EL (cell line): ENCODE measurements around the gene NAA15.
A peak's percentile ranks its signal among the peaks of the same experiment; 100 is the strongest.
"Not testable (repeated sequence)": the region's sequence is repeated elsewhere in the genome, so short reads cannot be mapped to it uniquely, and the experiment has no call there.

Source experiments
- DNase-seq: peaks from one replicate; pipeline ENCODE4 v3.0.0-alpha.2; 2016

The NAA15 gene

DNA sequence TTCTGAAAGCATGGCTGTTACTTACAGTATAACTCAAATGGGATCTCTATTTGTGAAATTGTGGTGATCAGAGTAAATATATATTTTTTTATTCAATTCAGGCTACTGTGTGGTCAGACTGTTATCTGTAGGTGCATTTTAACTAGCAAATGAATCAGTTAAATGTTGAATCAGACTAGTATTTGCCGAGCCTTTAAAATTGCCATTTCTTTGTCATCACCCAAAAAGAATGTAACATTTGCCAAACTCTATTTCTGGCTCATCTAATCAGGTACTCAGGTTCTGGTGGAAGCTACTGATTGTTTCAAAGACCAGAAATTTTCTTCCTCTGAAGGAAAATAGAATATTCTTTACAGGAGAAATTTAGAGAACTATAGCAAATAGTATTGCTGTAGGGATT, 1.8 kb upstream of the NAA15 start:
- peak; percentile 34 for DNase-seq

GRCh38 chr4:139300431-139301112, 733 bp upstream of the NAA15 start:
- peak; percentile 70 for DNase-seq

- DNase-seq: peak; percentile 61
Observed at GRCh38 chr4:139301821-139302611, 711 bp downstream of the NAA15 start, which contains the start of gene NDUFC1. Gene NDUFC1 (minus strand): TSS chr4:139302477. CDS start chr4:139295798, 6,679 bp downstream.

- no peak for DNase-seq
Observed at GRCh38 chr4:139304920-139305319, 3.6 kb downstream of the NAA15 start.

- no peak for DNase-seq
Observed at GRCh38 chr4:139311909-139312308, 10.6 kb downstream of the NAA15 start.

DNA sequence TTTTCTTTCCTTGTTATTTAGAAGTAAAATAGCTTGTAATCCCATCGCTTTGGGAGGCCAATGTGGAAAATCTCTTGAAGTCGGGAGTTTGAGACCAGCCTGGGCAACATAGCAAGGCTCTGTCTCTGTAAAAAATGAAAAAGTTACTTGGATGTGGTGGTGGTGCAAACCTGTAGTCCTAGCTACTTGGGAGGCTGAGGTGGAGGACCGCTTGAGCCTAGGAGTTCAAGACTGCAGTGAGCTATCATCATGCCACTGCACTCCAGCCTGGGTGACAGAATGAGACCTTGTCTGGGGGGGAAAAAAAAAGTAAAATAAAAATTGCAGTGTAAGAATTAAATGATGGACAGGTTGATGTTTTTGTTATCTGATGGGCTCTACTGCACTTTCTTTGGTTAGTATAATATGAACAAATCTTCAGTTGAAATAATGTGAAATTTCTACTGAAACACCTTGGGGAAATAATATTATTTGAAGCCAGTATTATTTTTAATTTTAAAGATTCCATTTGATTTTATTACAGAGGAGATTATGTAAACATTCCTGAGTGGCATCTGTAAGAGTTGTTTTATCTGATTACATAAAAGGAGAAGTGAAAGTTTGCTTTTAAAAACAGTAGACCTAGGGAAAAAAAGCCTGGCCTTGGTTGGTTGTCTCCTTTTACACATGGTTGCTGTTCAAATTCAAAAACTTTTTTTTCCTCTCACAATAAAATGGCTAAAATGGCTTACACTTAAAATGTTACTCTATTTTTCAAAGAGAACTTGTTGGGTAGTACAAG, 11.4 kb downstream of the NAA15 start:
- DNase-seq: no peak

GRCh38 chr4:139313414-139313813, 12.1 kb downstream of the NAA15 start:
- not testable (repeated sequence) for DNase-seq

DNA sequence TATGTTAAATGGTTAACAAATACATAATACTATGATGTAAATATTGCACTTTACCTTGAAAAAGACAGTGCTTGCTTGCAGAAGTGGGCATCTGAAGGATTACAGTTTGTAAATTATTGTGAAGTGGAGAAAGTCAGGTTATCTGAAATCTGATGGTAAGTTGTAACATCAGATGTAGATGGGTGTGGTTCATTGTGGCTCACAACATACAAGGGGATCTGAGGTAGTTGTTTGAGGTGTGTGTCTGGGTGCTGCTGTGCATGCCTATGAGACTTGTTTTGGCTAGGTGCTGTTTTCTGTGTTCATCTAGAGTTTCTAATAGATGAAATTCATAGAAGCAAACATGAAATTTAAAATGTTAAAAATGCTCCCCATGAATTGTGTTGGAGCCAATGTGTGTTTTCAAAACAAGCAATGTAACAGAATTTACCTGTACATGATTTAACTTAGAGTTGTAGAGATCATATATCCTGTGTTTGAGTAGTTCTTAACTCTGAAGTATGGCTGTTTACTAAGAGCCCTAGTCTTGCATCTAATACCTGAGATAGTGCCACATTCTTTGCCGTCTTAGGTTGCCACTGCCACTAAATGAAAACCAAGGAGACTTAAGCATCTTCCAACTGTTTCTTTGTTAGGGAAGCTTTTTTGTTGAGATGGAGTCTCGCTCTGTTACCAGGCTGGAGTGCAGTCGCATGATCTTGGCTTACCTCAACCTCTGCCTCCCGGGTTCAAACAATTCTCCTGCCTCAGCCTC, 12.9 kb downstream of the NAA15 start:
- DNase-seq: no peak

GRCh38 chr4:139315221-139315675, 13.9 kb downstream of the NAA15 start:
- no peak for DNase-seq

DNA sequence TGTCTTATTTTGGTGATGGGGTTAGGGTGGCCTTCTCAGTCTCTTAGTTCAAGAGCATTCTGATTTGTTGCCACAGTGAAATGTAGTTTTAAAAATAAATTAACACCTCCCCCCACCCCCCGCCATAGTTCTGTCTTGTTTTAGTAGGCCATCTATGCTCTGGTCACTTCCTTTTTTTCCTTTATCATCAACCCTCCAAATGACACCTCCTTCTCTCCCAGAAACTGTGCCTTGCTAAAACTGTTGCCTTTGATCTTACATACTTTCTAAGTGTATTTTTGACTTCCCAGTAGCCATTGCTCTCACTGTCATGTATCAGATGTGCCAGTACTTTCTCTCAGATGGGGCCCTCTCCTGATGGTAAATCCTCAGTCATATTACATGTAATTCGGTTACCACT, 15.4 kb downstream of the NAA15 start:
- no peak for DNase-seq

GRCh38 chr4:139317635-139318034, 16.3 kb downstream of the NAA15 start:
- DNase-seq: no peak

- no peak for DNase-seq
Observed at GRCh38 chr4:139319571-139319970, 18.3 kb downstream of the NAA15 start.

GRCh38 chr4:139322070-139322469, 20.8 kb downstream of the NAA15 start:
- DNase-seq: not testable (repeated sequence)

DNA sequence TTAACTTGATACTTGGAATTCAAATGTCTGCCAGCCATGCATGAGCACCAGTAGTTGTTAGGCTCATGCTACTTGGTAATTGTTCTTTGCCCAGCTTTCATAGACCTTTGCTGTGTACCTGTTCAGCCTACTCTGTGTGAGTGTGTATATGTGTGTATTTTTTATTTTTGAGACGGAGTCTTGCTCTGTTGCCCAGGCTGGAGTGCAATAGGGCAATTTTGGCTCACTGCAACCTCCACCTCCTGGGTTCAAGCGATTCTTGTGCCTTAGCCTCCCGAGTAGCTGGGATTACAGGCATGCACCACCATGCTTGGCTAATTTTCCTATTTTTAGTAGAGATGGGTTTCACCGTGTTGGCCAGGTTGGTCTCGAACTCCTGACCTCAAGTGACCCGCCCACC, 21.2 kb downstream of the NAA15 start:
- DNase-seq: not testable (repeated sequence)

DNA sequence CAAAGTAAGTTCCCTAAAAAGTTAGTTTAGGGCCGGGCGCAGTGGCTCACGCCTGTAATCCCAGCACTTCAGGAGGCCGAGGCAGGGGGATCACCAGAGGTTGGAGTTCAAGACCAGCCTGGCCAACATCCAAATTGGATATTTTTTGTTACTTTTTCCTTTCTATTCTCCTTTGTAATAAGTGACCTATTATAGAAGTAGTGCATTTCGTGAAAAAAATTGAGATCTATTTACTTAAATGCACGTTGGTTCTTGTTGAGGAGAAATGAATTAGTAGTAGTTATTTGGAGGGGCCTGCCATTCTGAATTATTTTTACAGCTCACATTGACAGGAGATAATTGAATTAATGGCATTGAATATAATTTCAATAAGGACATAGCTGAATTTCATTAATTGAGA, 23.3 kb downstream of the NAA15 start:
- DNase-seq: no peak

DNA sequence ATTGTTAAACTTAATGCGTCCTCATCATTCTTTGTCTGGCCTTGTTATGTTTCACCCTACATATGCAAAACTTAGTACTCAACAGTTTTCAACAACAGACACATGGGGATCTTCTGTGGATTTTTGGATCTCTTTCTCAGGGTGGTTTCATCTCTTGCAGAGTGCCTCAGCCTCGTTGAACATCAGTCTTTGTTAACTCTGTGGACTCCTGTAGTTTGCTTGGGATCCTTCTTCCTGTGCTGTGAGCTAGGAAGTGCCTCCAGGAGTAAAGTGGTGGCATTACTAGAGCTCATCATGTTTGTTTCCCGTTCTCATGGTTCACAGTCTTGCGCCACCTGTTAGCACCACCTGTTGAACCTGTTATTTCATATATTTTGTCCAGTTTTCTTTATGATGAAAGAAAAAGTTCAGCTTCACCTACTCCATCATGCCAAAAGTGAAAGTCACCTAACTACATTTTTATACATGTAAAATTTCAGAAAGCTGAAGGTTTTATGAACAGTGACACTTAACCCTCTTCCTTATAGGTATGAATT, 28.4 kb downstream of the NAA15 start:
- DNase-seq: no peak

GRCh38 chr4:139330283-139330682, 29.0 kb downstream of the NAA15 start:
- no peak for DNase-seq

GRCh38 chr4:139331185-139331584, 29.9 kb downstream of the NAA15 start:
- DNase-seq: peak; percentile 20

DNA sequence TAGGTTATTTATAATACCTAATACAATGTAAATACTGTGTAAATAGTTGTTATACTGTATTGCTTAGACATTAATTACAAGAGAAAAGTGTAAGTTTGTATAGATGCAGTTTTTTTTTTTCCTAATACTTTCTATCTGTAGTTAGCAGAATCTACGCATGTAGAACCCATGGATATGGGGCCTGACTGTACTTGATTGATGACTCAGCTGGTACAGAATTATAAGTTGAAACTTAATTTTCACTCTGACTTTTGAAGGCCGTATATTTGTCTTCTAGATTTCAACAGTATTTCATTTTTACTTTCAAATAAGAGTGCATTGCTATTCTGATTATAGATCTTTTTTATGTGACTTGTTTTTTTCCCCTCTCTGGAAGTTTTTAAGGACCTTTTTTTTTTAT, 31.7 kb downstream of the NAA15 start:
- no peak for DNase-seq

DNA sequence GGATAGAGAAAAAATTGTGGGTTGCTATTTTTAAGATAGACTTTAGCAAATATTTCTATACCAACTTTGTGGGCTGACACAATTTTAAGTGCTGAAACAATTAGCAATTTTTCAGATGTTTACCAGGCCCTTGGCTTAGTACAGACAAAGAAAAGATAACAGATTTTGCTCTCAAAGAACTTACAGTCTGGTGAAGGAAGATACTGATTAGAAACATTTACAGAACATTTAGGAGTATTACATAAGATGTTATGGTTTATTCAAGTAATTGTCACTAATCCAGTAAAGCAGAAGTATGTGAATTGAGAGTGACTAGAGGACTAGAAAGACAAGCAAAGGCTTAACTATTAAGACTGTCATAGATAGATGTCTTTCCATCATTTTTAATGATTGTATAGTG, 36.3 kb downstream of the NAA15 start:
- DNase-seq: no peak

DNA sequence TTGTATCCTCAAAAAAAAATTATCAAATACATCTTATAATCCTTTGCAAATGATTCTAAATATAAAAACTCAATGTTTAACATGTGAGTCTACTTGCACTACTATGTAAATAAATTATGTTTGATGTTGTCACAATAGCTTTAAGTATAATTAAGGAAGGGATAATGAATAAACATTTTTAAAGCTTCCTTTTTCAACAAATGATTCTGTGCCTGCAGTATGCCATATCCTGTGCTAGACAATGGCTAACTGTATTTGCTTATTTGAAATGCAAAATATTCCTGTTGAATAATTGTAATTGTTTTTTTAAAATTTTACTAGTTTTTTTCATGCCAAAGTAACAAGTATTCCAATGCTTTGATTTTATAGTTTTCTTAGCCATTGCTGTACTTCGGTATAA, 60.0 kb downstream of the NAA15 start:
- DNase-seq: no peak

- DNase-seq: peak; percentile 60
Observed at GRCh38 chr4:139367421-139368090, 66.3 kb downstream of the NAA15 start.
